Activated naive CD8-positive, alpha-beta T cell treated with anti-CD3 and anti-CD28 coated beads for 36 hours (primary cell): Measurements from ENCODE around the gene NCOR2. TPM values are rescaled to one million over a fixed set of nuclear protein-coding genes. Genes with fewer than 3 reads are reported as not detected.
A peak's percentile ranks its signal among the peaks of the same experiment; 100 is the strongest.

Source experiments
- DNase-seq: peaks from one replicate; pipeline ENCODE4 v3.0.0; 2021
- H3K27ac Mint-ChIP-seq: one replicate; pipeline ENCODE4 v1.8.0; 2022; ENCODE audit warnings: mild to moderate bottlenecking, moderate library complexity, mixed read lengths
- H3K27me3 Mint-ChIP-seq: one replicate; pipeline ENCODE4 v1.8.0; 2022; ENCODE audit warnings: mild to moderate bottlenecking, mixed read lengths
- H3K36me3 Mint-ChIP-seq: one replicate; pipeline ENCODE4 v1.8.0; 2021; ENCODE audit warnings: mild to moderate bottlenecking, mixed read lengths
- H3K4me1 Mint-ChIP-seq: one replicate; pipeline ENCODE4 v1.8.0; 2021; ENCODE audit warnings: mixed read lengths
- H3K4me3 Mint-ChIP-seq: one replicate; pipeline ENCODE4 v1.8.0; 2022; ENCODE audit warnings: mild to moderate bottlenecking, moderate library complexity, mixed read lengths
- H3K9me3 Mint-ChIP-seq: one replicate; pipeline ENCODE4 v1.8.0; 2022; ENCODE audit warnings: mixed read lengths
- total RNA-seq, 2 experiments: library from RNA; stranded (reverse); gene quantifications; one replicate each; pipeline ENCODE4 v1.2.3, GENCODE V29; 2021

The NCOR2 gene
- total RNA-seq, 2 experiments from 2014 or later: 106 to 112 TPM

DNA sequence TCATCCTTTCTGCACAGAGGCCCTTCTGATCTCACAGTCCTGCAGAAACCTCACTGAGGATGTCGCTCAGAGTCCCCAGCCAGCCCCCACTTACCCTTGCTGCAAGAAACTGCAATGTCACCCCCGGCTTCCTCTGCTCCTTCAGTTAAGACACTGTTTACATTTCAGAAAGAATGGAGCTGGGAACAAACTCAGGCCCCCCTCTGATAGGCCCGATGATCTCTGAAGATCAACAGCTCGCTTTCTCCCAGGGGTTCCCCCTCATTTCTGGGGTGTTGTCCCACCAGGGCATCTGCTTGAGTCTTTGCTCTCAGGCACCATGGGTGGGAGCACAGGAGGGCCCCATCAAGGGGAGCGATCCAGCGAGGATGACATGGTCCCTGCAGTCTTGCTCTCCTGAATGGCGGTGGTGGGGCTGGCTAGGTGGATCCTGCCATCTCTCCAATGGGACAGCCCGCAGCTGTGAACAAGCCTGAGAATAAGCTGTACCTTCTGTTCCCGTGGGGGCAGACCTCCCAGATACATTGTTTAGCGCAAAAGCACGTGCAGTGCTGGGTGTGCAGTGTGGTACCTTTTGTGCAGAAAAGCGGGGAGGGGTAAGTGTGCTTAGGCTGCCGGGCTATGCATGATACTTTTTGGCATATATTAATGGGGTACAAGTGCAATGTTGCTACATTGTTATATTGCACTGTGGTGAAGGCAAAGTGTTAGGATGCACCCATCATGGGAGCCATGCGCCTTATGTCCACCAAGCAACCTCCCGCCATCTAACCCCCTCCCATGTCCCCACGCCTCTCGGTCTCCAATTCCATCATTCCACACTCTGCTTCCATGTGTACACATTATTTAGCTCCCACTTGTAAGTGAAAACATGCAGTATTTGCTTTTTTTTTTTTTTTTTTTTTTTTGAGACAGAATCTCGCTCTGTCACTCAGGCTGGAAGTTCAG lies 6.7 kb upstream of the NCOR2 start:
- no peak overlapping the region for H3K4me3 Mint-ChIP-seq
- peaks cover 3% of the 10 kb centered on the region for H3K9me3 Mint-ChIP-seq
- H3K4me1 Mint-ChIP-seq: peaks cover 4% of the 10 kb centered on the region
- no peaks in the 10 kb centered on the region for H3K27me3 Mint-ChIP-seq
- no peak overlapping the region for H3K27ac Mint-ChIP-seq
- DNase-seq: no peak
- H3K36me3 Mint-ChIP-seq: no peaks in the 10 kb centered on the region

DNA sequence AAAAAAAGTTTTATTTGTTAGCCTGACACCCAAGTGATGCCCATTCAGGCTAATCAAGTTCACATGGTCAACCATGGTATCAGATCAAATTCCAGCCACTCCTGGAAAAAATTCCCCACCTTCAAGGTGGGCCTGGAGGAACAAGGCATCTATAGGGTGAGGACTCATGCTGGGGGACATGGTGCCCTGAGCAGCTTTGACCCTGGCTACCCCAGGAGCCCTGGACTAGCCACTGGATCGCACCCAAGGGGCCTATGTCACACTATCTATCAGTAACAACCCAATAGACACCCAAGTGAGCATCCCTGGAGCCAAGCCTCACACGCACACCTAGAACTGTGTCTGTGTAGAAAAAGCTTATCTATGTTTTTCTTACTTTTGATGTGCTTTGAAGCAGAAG lies 4.1 kb upstream of the NCOR2 start:
- H3K9me3 Mint-ChIP-seq: no peaks in the 10 kb centered on the region
- H3K36me3 Mint-ChIP-seq: no peaks in the 10 kb centered on the region
- no peak overlapping the region for H3K4me3 Mint-ChIP-seq
- no peak for DNase-seq
- no peak overlapping the region for H3K27ac Mint-ChIP-seq
- H3K4me1 Mint-ChIP-seq: peaks cover 8% of the 10 kb centered on the region
- no peaks in the 10 kb centered on the region for H3K27me3 Mint-ChIP-seq

DNA sequence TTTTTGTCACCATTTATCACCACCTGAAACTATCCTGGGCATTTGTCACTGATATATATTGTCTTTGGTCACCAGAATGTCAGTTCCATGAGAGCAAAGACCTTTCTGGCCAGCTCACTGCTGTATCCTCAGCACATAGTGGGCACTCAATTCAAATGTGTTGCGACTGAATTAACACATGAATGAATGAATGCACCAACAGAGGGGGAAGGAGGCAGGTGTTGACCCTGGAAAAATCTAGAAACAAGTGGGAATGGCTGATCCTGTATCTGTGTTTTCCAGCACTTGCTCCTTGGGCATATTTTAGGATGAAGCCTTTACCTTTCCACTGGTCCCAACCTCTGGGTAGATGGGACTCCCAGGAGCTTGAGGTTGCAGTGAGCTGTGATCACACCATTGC lies 3.4 kb upstream of the NCOR2 start:
- no peaks in the 10 kb centered on the region for H3K9me3 Mint-ChIP-seq
- DNase-seq: no peak
- no peak overlapping the region for H3K27ac Mint-ChIP-seq
- H3K4me1 Mint-ChIP-seq: peaks cover 10% of the 10 kb centered on the region
- H3K4me3 Mint-ChIP-seq: no peak overlapping the region
- H3K36me3 Mint-ChIP-seq: no peaks in the 10 kb centered on the region
- H3K27me3 Mint-ChIP-seq: no peaks in the 10 kb centered on the region

DNA sequence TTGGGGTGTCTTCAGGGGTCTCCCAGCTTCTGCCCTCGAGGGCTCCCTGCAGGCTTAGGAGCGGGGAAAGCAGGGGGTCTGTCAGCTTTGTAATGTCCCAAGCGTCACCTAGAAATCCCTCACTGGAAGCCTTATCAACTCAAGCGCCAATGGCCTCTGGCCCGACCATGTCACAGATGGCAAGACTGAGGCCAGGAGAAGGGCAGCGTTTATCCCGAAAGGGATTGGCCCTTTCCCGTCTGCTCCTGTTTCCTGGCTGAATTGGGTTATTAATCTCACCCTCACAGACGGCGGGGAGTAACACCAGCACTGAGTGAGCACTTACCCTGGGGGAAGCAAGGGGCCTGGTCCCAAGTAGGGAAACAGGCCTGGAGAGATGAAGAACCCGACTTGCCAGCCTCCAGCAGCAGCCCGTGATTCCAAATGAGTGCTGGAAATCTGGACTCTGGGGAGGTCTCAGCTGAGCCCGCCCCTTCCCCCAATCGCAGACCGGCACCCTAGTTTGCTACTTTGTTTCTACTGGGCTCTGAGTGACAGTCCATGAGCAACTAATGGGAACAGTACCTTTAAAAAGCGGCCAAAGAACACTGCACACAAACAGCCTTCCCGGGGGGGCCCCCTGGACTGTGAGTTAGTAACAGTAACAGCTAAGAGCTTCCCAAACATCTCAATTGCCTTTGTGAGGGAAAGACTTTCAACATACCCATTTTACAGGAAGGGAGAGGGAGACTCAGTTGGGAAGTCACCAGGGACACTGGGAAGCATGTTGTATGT lies 2.1 kb upstream of the NCOR2 start:
- H3K27ac Mint-ChIP-seq: no peak overlapping the region
- no peaks in the 10 kb centered on the region for H3K9me3 Mint-ChIP-seq
- H3K36me3 Mint-ChIP-seq: no peaks in the 10 kb centered on the region
- DNase-seq: no peak
- H3K4me1 Mint-ChIP-seq: peaks cover 18% of the 10 kb centered on the region
- no peaks in the 10 kb centered on the region for H3K27me3 Mint-ChIP-seq
- no peak overlapping the region for H3K4me3 Mint-ChIP-seq

DNA sequence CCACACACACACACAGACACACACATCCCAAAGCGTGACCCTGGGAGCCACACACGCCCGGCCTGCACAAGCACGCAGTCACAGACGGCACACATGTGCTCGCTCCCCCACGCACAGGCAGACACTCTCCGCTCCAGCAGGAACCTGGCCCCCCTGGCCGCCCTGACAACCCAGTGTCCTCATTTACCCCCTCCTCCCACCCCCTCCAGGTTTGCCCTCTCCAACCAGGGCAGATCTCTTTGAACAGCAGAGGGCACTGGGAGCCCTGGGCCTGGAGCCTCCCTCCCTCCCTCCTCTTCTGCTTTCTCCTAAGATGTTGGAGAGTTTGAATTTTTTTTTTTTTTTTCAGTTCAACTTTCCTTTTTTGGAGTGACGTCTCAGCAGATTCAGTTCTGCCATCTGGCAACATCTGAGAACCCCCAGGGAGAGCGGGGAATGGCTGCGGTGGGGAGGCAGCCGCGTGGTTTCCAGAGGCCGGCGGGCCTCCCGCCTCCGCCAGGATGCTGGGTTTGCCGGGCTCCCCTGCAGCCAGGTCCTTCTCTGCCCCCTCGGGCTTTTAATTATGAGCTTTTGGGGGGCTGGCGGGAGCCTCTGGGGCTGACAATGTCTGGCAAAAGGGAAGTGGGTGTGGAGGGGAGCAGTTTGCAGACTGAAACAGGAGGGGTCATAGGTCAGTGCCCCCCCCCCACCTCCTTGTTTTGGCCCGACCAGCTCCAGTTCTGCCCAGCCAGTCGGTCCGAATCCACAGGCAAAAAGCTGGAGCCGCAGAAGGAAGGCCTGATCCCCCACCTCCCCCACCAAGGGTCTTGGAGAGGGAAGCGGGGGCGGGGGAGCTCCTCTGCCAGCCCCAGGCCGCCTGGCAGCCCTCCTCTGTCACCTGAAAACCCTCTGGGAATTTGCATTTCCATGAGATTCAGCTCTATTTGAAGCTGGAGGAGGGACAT lies 1.3 kb upstream of the NCOR2 start:
- Mint-ChIP-seq H3K9me3 (no peaks in the 10 kb centered on the region), H3K27me3 (no peaks in the 10 kb centered on the region), H3K4me1 (peaks cover 21% of the 10 kb centered on the region), H3K36me3 (no peaks in the 10 kb centered on the region), H3K4me3 (peak overlapping the region; percentile 72), H3K27ac (peak overlapping the region; percentile 80)
- DNase-seq: peak; percentile 61

DNA sequence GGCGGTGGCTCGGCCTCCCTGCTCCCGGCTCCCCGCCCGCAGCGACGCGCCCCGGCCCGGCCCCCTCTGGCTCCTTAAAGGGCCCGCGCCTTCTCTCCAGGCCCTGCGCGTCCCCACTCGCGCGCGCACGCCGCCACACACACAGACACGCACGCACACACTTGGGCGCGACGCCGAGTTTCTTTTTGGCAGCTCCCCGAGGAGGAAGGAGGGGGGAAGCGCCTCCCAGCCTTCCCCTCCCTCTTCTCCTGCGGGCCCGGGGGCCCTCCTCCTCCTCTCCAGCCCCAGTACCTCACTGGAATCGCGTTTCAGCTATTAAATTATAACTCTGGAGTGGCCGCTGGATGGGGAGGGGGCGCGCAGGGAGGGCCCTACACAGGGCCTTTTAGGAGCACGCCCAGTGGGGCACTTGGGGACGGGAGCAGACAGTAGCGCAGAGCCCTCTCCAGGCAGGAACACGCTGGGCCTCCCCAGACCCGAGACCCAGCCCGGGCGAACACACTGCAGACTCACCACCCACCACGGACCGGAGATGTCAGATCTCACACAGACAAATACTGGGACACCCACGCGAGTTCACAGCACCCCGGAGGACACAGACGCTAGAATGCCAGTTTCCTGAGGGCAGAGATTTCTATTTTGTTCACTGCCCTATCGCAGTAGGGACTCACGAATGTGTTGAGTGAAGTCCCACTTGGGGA lies 411 bp upstream of the NCOR2 start:
- Mint-ChIP-seq H3K9me3 (no peaks in the 10 kb centered on the region), H3K27me3 (no peaks in the 10 kb centered on the region), H3K4me3 (peak overlapping the region; percentile 72), H3K27ac (peak overlapping the region; percentile 80), H3K4me1 (peaks cover 25% of the 10 kb centered on the region), H3K36me3 (no peaks in the 10 kb centered on the region)
- peak; percentile 83 for DNase-seq

DNA sequence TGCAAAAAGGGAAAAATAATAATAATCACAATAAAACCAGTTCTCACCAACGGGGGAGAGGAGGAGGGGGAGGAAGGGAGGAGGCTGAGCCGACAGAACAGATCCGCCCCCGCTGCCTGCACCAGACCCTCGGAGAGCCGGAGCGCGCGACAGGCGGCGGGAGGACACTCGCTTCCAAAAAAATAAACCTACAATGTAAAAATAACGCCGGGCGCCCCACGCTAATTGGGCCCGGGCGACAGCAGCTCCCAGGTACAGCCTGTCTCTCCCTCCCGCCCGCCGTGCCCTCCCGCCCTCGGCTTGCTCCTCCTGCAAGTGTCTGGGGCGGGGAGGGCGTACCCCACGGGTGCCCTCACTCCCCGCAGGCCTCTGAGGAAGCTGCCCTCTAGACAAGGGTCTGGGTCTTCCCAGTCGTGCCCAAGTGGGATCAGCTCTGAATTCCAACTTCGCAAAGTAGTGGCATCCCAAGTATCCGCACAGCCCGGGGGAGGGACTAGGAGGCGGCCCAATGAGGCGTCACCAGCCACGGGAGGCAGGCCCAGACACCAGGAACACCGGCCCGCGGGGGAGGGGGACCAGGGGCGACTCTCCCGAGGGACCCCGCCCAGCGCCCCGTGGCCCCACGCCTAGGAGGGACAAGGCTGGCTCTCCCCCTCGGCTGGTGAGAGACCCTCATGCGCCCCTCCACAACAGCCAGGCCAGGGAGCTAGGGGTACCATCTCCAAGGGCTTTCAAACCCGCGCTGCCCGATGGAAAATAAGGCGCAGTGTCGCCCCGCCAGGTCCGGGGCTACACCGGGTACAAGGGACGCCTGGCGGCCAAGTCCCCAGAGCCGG lies 1.0 kb downstream of the NCOR2 start:
- Mint-ChIP-seq H3K9me3 (no peaks in the 10 kb centered on the region), H3K27ac (peak overlapping the region; percentile 88), H3K4me3 (peak overlapping the region; percentile 93), H3K27me3 (no peaks in the 10 kb centered on the region), H3K4me1 (peaks cover 32% of the 10 kb centered on the region), H3K36me3 (no peaks in the 10 kb centered on the region)
- DNase-seq: peak; percentile 74

DNA sequence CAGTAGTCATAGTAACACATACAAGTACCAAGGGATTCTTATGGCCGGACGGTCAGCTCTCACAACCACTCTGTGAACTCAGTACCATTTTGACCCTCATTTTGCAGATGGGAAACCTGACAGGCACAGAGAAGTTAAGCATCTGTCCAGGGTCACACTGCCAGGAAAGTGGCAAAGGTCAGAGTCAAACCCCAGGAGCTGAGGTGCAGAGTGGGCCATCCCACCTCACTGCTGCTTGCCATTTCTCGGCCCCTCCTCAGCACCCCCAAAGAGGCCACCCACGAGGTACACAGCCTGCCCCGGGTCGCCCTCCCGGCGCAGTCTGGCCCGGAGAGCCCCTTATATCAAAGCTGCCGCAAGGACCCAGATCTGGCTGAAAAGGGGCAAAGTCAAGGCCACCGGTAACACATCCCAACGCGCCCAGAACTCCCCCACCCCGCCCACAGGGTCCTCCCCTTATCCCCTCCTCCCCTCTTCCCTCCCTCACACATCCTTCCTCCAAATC lies 1.7 kb downstream of the NCOR2 start:
- H3K4me1 Mint-ChIP-seq: peaks cover 36% of the 10 kb centered on the region
- H3K4me3 Mint-ChIP-seq: peak overlapping the region; percentile 93
- DNase-seq: no peak
- no peaks in the 10 kb centered on the region for H3K27me3 Mint-ChIP-seq
- peak overlapping the region; percentile 88 for H3K27ac Mint-ChIP-seq
- no peaks in the 10 kb centered on the region for H3K9me3 Mint-ChIP-seq
- H3K36me3 Mint-ChIP-seq: peaks cover 1% of the 10 kb centered on the region

DNA sequence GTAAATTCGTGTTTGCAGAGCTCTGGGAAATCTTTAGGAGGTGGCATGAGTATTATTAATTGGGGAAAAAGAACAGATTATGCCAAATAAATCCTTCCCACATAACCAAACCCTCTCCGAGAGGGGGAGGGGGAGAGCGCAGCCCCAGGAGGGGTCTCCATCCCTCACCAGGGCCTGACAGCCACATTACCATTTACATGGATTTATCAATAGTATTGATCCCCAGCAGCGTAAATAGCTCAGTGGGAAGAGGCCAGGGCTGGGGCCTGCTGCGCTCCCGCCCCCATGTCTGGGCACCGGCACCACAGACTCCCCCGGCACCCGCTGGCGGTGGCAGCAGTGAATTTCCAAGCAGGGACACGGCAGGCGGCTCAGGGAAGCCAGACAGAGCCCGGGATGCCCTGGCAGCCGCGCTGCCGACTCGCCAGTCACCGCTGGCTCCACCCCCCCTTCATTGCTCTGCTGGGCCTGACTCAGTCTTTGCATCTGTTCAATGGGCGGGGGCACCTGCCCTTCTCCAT lies 2.4 kb downstream of the NCOR2 start:
- H3K27me3 Mint-ChIP-seq: no peaks in the 10 kb centered on the region
- no peak overlapping the region for H3K27ac Mint-ChIP-seq
- peaks cover 39% of the 10 kb centered on the region for H3K4me1 Mint-ChIP-seq
- peak overlapping the region; percentile 93 for H3K4me3 Mint-ChIP-seq
- H3K9me3 Mint-ChIP-seq: no peaks in the 10 kb centered on the region
- no peak for DNase-seq
- H3K36me3 Mint-ChIP-seq: peaks cover 1% of the 10 kb centered on the region

DNA sequence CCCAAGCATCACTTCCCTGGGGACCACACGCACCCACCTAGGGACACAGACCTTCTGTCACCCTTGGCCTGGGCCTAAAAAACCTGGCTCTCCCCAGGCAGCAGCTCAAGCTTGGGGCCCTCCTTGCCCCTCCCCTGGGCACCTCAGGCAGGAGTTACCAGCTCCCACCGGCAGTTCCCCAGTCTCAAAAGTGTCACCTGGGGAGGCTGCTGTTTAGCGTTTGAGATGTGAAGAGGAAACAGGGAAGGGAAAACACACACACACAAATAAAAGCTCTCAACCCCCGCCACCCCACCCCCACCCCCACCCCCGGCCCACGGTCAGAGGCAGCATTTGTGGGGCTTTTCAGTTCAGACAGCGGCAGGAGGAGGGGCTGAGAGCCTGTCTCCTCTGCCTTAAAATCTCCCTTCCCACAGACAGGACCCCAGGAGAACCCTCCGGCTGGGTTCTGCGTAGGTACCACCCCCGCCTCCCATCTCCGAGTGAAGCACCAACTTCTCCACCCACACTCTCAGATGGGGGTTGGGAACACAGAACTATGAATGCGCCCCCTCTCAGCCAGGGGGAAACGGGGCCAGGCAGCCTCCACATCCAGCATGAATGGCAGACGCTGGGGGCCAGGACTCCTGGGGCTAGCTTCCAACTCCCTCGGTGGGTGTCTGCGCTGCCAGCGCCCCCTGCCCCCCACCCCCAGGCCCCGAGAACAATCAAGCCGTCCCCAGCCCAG lies 3.0 kb downstream of the NCOR2 start:
- Mint-ChIP-seq H3K36me3 (peaks cover 1% of the 10 kb centered on the region), H3K27ac (no peak overlapping the region), H3K4me1 (peaks cover 39% of the 10 kb centered on the region), H3K9me3 (no peaks in the 10 kb centered on the region), H3K27me3 (no peaks in the 10 kb centered on the region), H3K4me3 (peak overlapping the region; percentile 32)
- DNase-seq: no peak

DNA sequence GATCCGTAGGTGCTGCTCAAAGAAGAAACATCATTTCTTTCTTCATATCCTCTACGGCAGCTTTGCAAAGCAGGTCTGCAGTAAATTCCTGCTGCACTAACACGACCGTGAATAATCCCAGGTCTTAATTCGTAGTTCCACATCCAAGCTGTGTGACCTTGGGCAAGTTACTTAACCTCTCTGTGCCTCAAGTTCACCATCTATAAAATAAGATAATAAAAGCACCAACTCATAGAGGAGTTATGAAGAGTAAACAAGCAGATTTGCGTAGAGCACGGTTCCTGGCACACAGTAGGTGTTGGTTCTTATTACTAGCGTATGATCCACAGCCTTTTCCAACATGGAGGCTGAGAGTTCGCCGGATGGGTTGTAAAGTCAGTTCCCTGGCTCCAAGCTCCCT lies 3.6 kb downstream of the NCOR2 start:
- Mint-ChIP-seq H3K27ac (no peak overlapping the region), H3K4me3 (no peak overlapping the region), H3K27me3 (no peaks in the 10 kb centered on the region), H3K4me1 (peaks cover 39% of the 10 kb centered on the region), H3K36me3 (peaks cover 1% of the 10 kb centered on the region), H3K9me3 (no peaks in the 10 kb centered on the region)
- DNase-seq: no peak

DNA sequence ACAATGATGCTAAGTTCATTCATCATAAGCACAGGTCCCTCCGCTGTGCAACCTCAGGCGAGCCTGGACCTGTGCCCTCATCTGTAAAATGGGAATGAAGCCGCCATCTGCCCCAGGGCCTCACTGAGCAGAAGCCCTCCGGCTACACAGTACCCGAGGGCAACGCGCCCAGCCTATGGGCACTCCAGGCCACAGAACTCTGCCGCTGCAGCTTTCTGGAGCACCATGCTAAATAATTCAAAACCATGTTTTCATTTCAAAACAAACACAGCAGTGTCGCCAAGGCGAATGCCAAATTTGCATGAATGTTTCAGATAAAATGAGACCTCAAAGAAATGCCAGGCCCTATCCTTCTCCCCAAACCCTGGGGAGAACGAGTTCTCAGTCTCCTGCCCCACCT lies 4.0 kb downstream of the NCOR2 start:
- no peak for DNase-seq
- Mint-ChIP-seq H3K9me3 (no peaks in the 10 kb centered on the region), H3K27ac (no peak overlapping the region), H3K4me3 (no peak overlapping the region), H3K36me3 (peaks cover 1% of the 10 kb centered on the region), H3K4me1 (peaks cover 37% of the 10 kb centered on the region), H3K27me3 (no peaks in the 10 kb centered on the region)

DNA sequence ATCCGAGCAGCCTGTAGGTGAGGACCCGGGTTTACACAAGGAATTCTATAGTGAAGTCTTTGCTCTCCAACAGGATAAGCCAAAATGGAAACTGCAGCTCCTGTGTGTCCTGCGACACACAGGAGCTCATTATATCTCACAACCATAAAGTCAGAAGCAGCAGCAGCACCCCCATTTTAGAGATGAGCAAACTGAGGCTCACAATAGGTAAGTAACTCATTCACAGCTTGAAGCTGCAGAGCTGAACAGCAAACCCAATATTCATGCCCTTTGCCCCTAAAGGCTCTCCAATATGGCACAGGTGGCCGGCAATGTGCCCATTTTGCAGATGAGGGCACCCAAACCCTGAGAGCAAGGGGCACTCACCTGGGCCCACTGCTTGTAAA lies 4.6 kb downstream of the NCOR2 start:
- Mint-ChIP-seq H3K9me3 (no peaks in the 10 kb centered on the region), H3K4me3 (no peak overlapping the region), H3K27me3 (no peaks in the 10 kb centered on the region), H3K4me1 (peaks cover 34% of the 10 kb centered on the region), H3K36me3 (peaks cover 1% of the 10 kb centered on the region), H3K27ac (no peak overlapping the region)
- DNase-seq: no peak
